CD8-positive, alpha-beta memory T cell (primary cell): ENCODE measurements around the gene RPH3AL. TPM values are rescaled to one million over a fixed set of nuclear protein-coding genes. Genes with fewer than 3 reads are reported as not detected.

Source experiments
- CTCF ChIA-PET: fragments of 350-600 bp; sonication (Branson Sonifier 250); formaldehyde crosslinking; loops from one replicate; lab custom pipeline; 2021; ENCODE audit warnings: antibody characterized with exemption; lab: Charles Lee
- POLR2A ChIA-PET: fragments of 350-600 bp; sonication (Branson Sonifier 250); formaldehyde crosslinking; loops from one replicate; lab custom pipeline; 2021; ENCODE audit warnings: antibody characterized with exemption; lab: Charles Lee
- DNase-seq, 5 donors: peaks; one replicate each; pipeline versions ENCODE4 v3.0.0 to v3.0.0-alpha.2; 2020 to 2022; ENCODE audit warnings: mixed read lengths in 1 of 5
- H3K27ac ChIP-seq: one replicate; pipeline ENCODE4 v1.7.0; 2013; ENCODE audit warnings: low read depth, mild to moderate bottlenecking, low read length, moderate library complexity
- H3K27me3 ChIP-seq: 2 replicates; pipeline ENCODE4 v1.7.0; 2013; ENCODE audit warnings: low read length, mild to moderate bottlenecking; ENCODE audit not compliant: insufficient read depth, poor library complexity, severe bottlenecking
- H3K36me3 ChIP-seq: 2 replicates; pipeline ENCODE4 v1.7.0; 2013; ENCODE audit warnings: mild to moderate bottlenecking, low read length, moderate library complexity; ENCODE audit not compliant: insufficient read depth
- H3K4me1 ChIP-seq: 2 replicates; pipeline ENCODE4 v1.7.0; 2013; ENCODE audit warnings: mild to moderate bottlenecking, low read length, moderate library complexity; ENCODE audit not compliant: insufficient read depth
- H3K4me3 ChIP-seq: 2 replicates; pipeline ENCODE4 v1.7.0; 2013; ENCODE audit warnings: mild to moderate bottlenecking, low read length
- H3K9me3 ChIP-seq: 2 replicates; pipeline ENCODE4 v1.7.0; 2013; ENCODE audit warnings: mild to moderate bottlenecking, low read length
- H3K27ac Mint-ChIP-seq, 8 donors: one replicate each; pipeline ENCODE4 v1.8.0; 2020 to 2021; ENCODE audit warnings: mixed read lengths in 8 of 8, mild to moderate bottlenecking in 6 of 8, inconsistent platforms in 3 of 8, moderate library complexity in 3 of 8
- H3K27me3 Mint-ChIP-seq, 2 donors: one replicate each; pipeline ENCODE4 v1.8.0; 2020 to 2021; ENCODE audit warnings: mixed read lengths in 2 of 2, mild to moderate bottlenecking in 1 of 2, moderate library complexity in 1 of 2
- H3K36me3 Mint-ChIP-seq, 3 donors: one replicate each; pipeline ENCODE4 v1.8.0; 2020 to 2021; ENCODE audit warnings: mixed read lengths in 3 of 3, inconsistent platforms in 1 of 3, mild to moderate bottlenecking in 1 of 3
- H3K4me1 Mint-ChIP-seq, 3 donors: one replicate each; pipeline ENCODE4 v1.8.0; 2020 to 2021; ENCODE audit warnings: mixed read lengths in 3 of 3, inconsistent platforms in 1 of 3, mild to moderate bottlenecking in 1 of 3
- H3K4me3 Mint-ChIP-seq, 7 donors: one replicate each; pipeline ENCODE4 v1.8.0; 2020 to 2021; ENCODE audit warnings: mixed read lengths in 7 of 7, mild to moderate bottlenecking in 6 of 7, moderate library complexity in 4 of 7, inconsistent platforms in 2 of 7
- H3K9me3 Mint-ChIP-seq, 5 donors: one replicate each; pipeline ENCODE4 v1.8.0; 2020 to 2022; ENCODE audit warnings: mixed read lengths in 5 of 5, mild to moderate bottlenecking in 3 of 5, moderate library complexity in 2 of 5, inconsistent platforms in 1 of 5
- polyA plus RNA-seq: library from polyadenylated mRNA; unstranded; fragments of 300-500 nt; fragmentation: Illumina TruSeq; gene quantifications from one replicate; pipeline ENCODE4 v1.2.3, GENCODE V29; 2021
- total RNA-seq, 2 experiments: library from RNA; stranded (reverse); gene quantifications; one replicate each; pipeline ENCODE4 v1.2.3, GENCODE V29; 2021

The RPH3AL gene
- total and polyA plus RNA-seq, 3 experiments from 2014 or later = 0.91 to 3.7 (median 2.0) TPM

- peak in 1 of 5 donors; percentile 36 for DNase-seq
- H3K9me3 Mint-ChIP-seq = no peaks in the 10 kb centered on the region
- H3K36me3 Mint-ChIP-seq = no peaks in the 10 kb centered on the region
- H3K27me3 ChIP-seq = no peaks in the 10 kb centered on the region
- no peak overlapping the region for H3K4me3 ChIP-seq
- H3K27me3 Mint-ChIP-seq = peaks cover 0 to 2% of the 10 kb centered on the region in 2 donors
- H3K4me3 Mint-ChIP-seq = no peak overlapping the region
- H3K36me3 ChIP-seq = no peaks in the 10 kb centered on the region
- H3K9me3 ChIP-seq = no peaks in the 10 kb centered on the region
- CTCF ChIA-PET = no interaction called here
- no peak overlapping the region for H3K27ac Mint-ChIP-seq
- peaks cover 0 to under 1% (median 0%) of the 10 kb centered on the region in 3 donors for H3K4me1 Mint-ChIP-seq
- no peaks in the 10 kb centered on the region for H3K4me1 ChIP-seq
- no peak overlapping the region for H3K27ac ChIP-seq
- POLR2A ChIA-PET = no interaction called here
Measured at GRCh38 chr17:283911-284675, 68.5 kb downstream of the RPH3AL start.

- ChIA-PET POLR2A (no interaction called here), CTCF (no interaction called here)
- peaks cover 0 to 2% of the 10 kb centered on the region in 2 donors for H3K27me3 Mint-ChIP-seq
- Histone ChIP-seq H3K27me3 (no peaks in the 10 kb centered on the region), H3K36me3 (no peaks in the 10 kb centered on the region), H3K27ac (no peak overlapping the region), H3K9me3 (no peaks in the 10 kb centered on the region), H3K4me1 (no peaks in the 10 kb centered on the region), H3K4me3 (no peak overlapping the region)
- H3K27ac Mint-ChIP-seq = no peak overlapping the region
- H3K36me3 Mint-ChIP-seq = no peaks in the 10 kb centered on the region
- no peak overlapping the region for H3K4me3 Mint-ChIP-seq
- H3K9me3 Mint-ChIP-seq = no peaks in the 10 kb centered on the region
- peak in 1 of 5 donors; percentile 32 for DNase-seq
- H3K4me1 Mint-ChIP-seq = no peaks in the 10 kb centered on the region
Measured at GRCh38 chr17:282912-283882, 69.4 kb downstream of the RPH3AL start.

- DNase-seq = peak in 1 of 5 donors; percentile 16
- Histone ChIP-seq H3K27me3 (no peaks in the 10 kb centered on the region), H3K36me3 (no peaks in the 10 kb centered on the region), H3K9me3 (no peaks in the 10 kb centered on the region), H3K4me1 (no peaks in the 10 kb centered on the region), H3K27ac (no peak overlapping the region), H3K4me3 (no peak overlapping the region)
- H3K9me3 Mint-ChIP-seq = no peaks in the 10 kb centered on the region
- no peak overlapping the region for H3K27ac Mint-ChIP-seq
- POLR2A ChIA-PET = no interaction called here
- no peaks in the 10 kb centered on the region for H3K4me1 Mint-ChIP-seq
- H3K36me3 Mint-ChIP-seq = no peaks in the 10 kb centered on the region
- H3K4me3 Mint-ChIP-seq = no peak overlapping the region
- peaks cover 0 to 2% of the 10 kb centered on the region in 2 donors for H3K27me3 Mint-ChIP-seq
- CTCF ChIA-PET = no interaction called here
Measured at GRCh38 chr17:282000-282911, 70.4 kb downstream of the RPH3AL start.

- H3K9me3 ChIP-seq = no peaks in the 10 kb centered on the region
- no peak overlapping the region for H3K27ac ChIP-seq
- DNase-seq = peak in 1 of 5 donors; percentile 28
- H3K4me1 ChIP-seq = no peaks in the 10 kb centered on the region
- Mint-ChIP-seq H3K27me3 (peaks cover 0 to 2% of the 10 kb centered on the region in 2 donors), H3K36me3 (no peaks in the 10 kb centered on the region), H3K4me1 (no peaks in the 10 kb centered on the region), H3K4me3 (no peak overlapping the region), H3K9me3 (no peaks in the 10 kb centered on the region), H3K27ac (no peak overlapping the region)
- ChIA-PET POLR2A (no interaction called here), CTCF (no interaction called here)
- H3K27me3 ChIP-seq = no peaks in the 10 kb centered on the region
- no peak overlapping the region for H3K4me3 ChIP-seq
- H3K36me3 ChIP-seq = no peaks in the 10 kb centered on the region
Measured at GRCh38 chr17:281365-281999, 71.1 kb downstream of the RPH3AL start.

- H3K9me3 Mint-ChIP-seq = no peaks in the 10 kb centered on the region
- no peaks in the 10 kb centered on the region for H3K4me1 Mint-ChIP-seq
- H3K27ac Mint-ChIP-seq = no peak overlapping the region
- no peaks in the 10 kb centered on the region for H3K9me3 ChIP-seq
- H3K27me3 ChIP-seq = no peaks in the 10 kb centered on the region
- H3K27me3 Mint-ChIP-seq = peaks cover 0 to 2% of the 10 kb centered on the region in 2 donors
- DNase-seq = peak in 1 of 5 donors; percentile 18
- H3K27ac ChIP-seq = no peak overlapping the region
- ChIA-PET CTCF (no interaction called here), POLR2A (no interaction called here)
- H3K4me3 Mint-ChIP-seq = no peak overlapping the region
- H3K4me1 ChIP-seq = no peaks in the 10 kb centered on the region
- H3K36me3 Mint-ChIP-seq = no peaks in the 10 kb centered on the region
- H3K4me3 ChIP-seq = no peak overlapping the region
- no peaks in the 10 kb centered on the region for H3K36me3 ChIP-seq
Measured at GRCh38 chr17:280901-281300, 71.7 kb downstream of the RPH3AL start.

- H3K9me3 Mint-ChIP-seq = no peaks in the 10 kb centered on the region
- Histone ChIP-seq H3K36me3 (no peaks in the 10 kb centered on the region), H3K9me3 (no peaks in the 10 kb centered on the region), H3K27me3 (no peaks in the 10 kb centered on the region), H3K27ac (no peak overlapping the region), H3K4me1 (no peaks in the 10 kb centered on the region), H3K4me3 (no peak overlapping the region)
- ChIA-PET CTCF (no interaction called here), POLR2A (no interaction called here)
- peaks cover 0 to 2% of the 10 kb centered on the region in 2 donors for H3K27me3 Mint-ChIP-seq
- H3K27ac Mint-ChIP-seq = peak overlapping the region in 1 of 8 donors; percentile 77
- H3K4me1 Mint-ChIP-seq = no peaks in the 10 kb centered on the region
- H3K36me3 Mint-ChIP-seq = no peaks in the 10 kb centered on the region
- DNase-seq = peak in 1 of 5 donors; percentile 1
- H3K4me3 Mint-ChIP-seq = no peak overlapping the region
Measured at GRCh38 chr17:280216-280615, 72.4 kb downstream of the RPH3AL start.

- Histone ChIP-seq H3K4me3 (no peak overlapping the region), H3K27ac (no peak overlapping the region), H3K27me3 (no peaks in the 10 kb centered on the region), H3K4me1 (no peaks in the 10 kb centered on the region), H3K9me3 (no peaks in the 10 kb centered on the region), H3K36me3 (no peaks in the 10 kb centered on the region)
- no peak for DNase-seq
- H3K9me3 Mint-ChIP-seq = no peaks in the 10 kb centered on the region
- H3K4me1 Mint-ChIP-seq = no peaks in the 10 kb centered on the region
- H3K4me3 Mint-ChIP-seq = no peak overlapping the region
- ChIA-PET POLR2A (no interaction called here), CTCF (no interaction called here)
- H3K36me3 Mint-ChIP-seq = no peaks in the 10 kb centered on the region
- peak overlapping the region in 1 of 8 donors; percentile 20 for H3K27ac Mint-ChIP-seq
- peaks cover 0 to 2% of the 10 kb centered on the region in 2 donors for H3K27me3 Mint-ChIP-seq
Measured at GRCh38 chr17:279776-280175, 72.8 kb downstream of the RPH3AL start.
